ENCODE data around the gene PRSS36.
A peak's percentile ranks its signal among the peaks of the same experiment; 100 is the strongest.

The PRSS36 gene

GRCh38 chr16:31183432-31184428, 33.9 kb upstream of the PRSS36 start:
- H3K27ac ChIP-seq, result peak overlapping the region; percentile 24
- ChIA-PET CTCF (interaction anchor here (0.7 kb wide), 1 partner anchor 33 kb away, joined by 3 read pairs; no protein-coding TSS in a partner anchor), POLR2A (ENCODE audit: low non-redundant PET) (interaction anchor here (0.5 to 0.6 kb wide), 2 partner anchors 31 to 143 kb away, joined by 4 to 7 read pairs; no protein-coding TSS in a partner anchor)
- DNase-seq (ENCODE audit: low spot score), result no peak
- TF ChIP-seq CTCF (conservative IDR thresholded peaks at IDR 0.05; ENCODE audit: low read depth), result no peak

GRCh38 chr16:31182391-31182790, 32.5 kb upstream of the PRSS36 start:
- peak overlapping the region; percentile 50 for H3K27ac ChIP-seq
- POLR2A ChIA-PET (ENCODE audit: low non-redundant PET), result no interaction called here
- CTCF ChIA-PET, result interaction anchor here (1.1 kb wide), 1 partner anchor 198 kb away, joined by 3 read pairs; the partner anchor contains the start of gene HSD3B7
- no peak for DNase-seq (ENCODE audit: low spot score)
- no peak for TF ChIP-seq CTCF (conservative IDR thresholded peaks at IDR 0.05; ENCODE audit: low read depth)

- H3K27ac ChIP-seq, result peak overlapping the region; percentile 93
- CTCF ChIA-PET, result interaction anchor here (0.6 to 1.0 kb wide), 2 partner anchors 9 to 256 kb away, joined by 3 read pairs; no protein-coding TSS in a partner anchor
- no peak for TF ChIP-seq CTCF (conservative IDR thresholded peaks at IDR 0.05; ENCODE audit: low read depth)
- POLR2A ChIA-PET (ENCODE audit: low non-redundant PET), result no interaction called here
- DNase-seq (ENCODE audit: low spot score), result peak; percentile 34
Observed at GRCh38 chr16:31181102-31181830, 31.4 kb upstream of the PRSS36 start.

- no peak for TF ChIP-seq CTCF (conservative IDR thresholded peaks at IDR 0.05; ENCODE audit: low read depth)
Observed at GRCh38 chr16:31179747-31180459, 30.0 kb upstream of the PRSS36 start, which contains the start of gene FUS. FUS (plus strand) TSS chr16:31180139; CDS start chr16:31180215, 76 bp downstream.

GRCh38 chr16:31179219-31179746, 29.4 kb upstream of the PRSS36 start:
- ChIA-PET CTCF (interaction anchor here (1.4 kb wide), 1 partner anchor 194 kb away, joined by 5 read pairs; the partner anchor contains the start of gene HSD3B7), POLR2A (ENCODE audit: low non-redundant PET) (interaction anchor here (0.5 to 0.6 kb wide), 3 partner anchors 23 to 87 kb away, joined by 3 to 7 read pairs (median 3); partner anchors contain the start of gene PYCARD)
- DNase-seq (ENCODE audit: low spot score), result peak; percentile 35
- peak overlapping the region; percentile 93 for H3K27ac ChIP-seq
- TF ChIP-seq CTCF (conservative IDR thresholded peaks at IDR 0.05; ENCODE audit: low read depth), result no peak

More at GRCh38 chr16:31179747-31180459, 30.0 kb upstream of the PRSS36 start, which contains the start of gene FUS:
- POLR2A ChIA-PET (ENCODE audit: low non-redundant PET), result interaction anchor here (0.5 to 1.2 kb wide), 5 partner anchors 22 to 88 kb away, joined by 3 to 7 read pairs (median 3); partner anchors contain the start of genes KAT8, PRSS8 and PYCARD
- H3K27ac ChIP-seq, result peak within 1 kb of the TSS; percentile 93
- DNase-seq (ENCODE audit: low spot score), result peak; percentile 96
- CTCF ChIA-PET, result interaction anchor here (1.0 to 1.4 kb wide), 2 partner anchors 10 to 195 kb away, joined by 3 to 5 read pairs; partner anchors contain the start of gene HSD3B7

Data from RWPE1 (cell line).